Dermis microvascular lymphatic vessel endothelial cell (primary cell): ENCODE data around the gene DHRSX. TPM values are rescaled to one million over a fixed set of nuclear protein-coding genes. Genes with fewer than 3 reads are reported as not detected.
"Not testable (repeated sequence)": the region's sequence is repeated elsewhere in the genome, so short reads cannot be mapped to it uniquely, and the experiment has no call there.

ENCODE experiments used
- DNase-seq, 2 donors: peaks; one replicate each; pipeline versions ENCODE4 v3.0.0 to v3.0.0-alpha.2; 2010; ENCODE audit warnings: low read depth in 2 of 2
- total RNA-seq: library from RNA; depleted of rRNA; stranded (reverse); fragments of >200 nt; gene quantifications from 2 replicates; pipeline ENCODE4 v1.2.1, GENCODE V29; 2014

Gene DHRSX
- total RNA-seq, 1 donor from 2014 or later, result 13.7 TPM

DNA sequence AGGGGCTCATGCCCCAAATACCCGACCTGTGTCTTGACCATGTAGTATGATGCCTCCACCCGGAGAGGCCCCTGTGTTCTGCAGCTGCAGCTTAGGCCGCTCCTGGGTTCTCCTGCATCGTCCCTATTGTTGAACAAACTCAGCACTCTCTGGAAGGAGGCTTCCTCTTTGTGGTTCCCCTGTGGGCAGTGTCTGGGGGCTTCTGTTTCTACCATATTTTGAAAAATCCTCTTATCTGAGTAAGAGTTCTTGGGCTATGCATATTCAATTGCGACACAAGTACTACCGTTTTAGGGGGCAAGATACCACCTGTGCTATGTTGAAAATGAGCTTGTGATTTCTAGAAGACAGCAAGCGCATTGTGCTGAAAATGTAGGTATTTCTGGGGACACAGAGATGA, 276.6 kb downstream of the DHRSX start:
- DNase-seq, result no peak

DNA sequence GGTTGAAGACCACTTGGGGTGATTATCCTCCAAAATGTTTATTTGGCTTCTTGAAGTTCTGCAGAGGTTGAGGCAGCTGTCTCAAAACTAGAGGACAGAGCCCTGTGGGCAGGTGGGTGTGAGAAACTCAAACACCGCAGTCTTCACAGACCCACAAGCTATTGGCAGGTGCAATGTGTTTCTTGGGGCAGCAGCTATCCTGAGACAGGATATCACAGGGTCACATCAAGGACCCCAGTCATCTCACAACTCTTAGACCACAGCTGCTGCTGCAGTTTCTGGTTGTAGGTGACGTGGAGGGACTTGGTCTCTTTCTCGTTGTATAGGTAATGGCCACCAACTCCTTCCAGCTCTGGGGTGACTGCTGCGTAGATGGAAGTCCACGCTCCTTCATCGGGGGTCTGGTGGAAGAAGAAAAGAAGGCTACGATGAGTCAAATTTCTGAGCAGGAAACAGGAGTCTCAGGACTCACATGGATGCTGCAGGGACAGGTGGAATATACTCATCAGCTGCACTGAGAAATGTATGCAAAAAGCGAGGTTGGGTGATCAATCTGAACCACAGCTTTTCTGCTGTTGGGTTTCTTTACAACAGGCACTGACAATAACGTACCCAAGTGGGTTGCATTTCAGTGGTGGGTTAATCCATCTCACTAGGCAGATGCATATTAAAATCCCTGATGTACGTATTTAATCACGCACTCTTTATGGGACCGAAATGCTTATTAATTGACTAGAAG, 279.8 kb downstream of the DHRSX start:
- DNase-seq, result no peak

DNA sequence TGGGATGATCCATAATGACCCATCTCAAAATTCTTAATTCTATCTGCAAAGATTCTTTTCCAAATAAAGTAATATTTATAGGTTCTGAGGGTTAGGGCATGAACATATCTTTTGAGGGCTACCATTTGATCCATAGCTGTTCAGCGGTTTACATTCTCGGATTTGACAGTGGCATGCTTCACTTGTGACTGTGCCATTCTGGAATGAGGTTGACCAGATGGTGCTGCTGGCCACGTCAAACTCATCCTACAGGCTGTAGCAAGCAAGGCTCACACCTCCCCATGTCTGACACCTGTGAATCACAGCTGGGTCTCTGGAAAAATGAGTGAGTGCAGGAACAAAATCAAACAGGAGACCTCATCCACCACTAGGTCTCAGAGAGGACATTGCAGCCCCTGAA, 280.5 kb downstream of the DHRSX start:
- DNase-seq, result no peak

DNA sequence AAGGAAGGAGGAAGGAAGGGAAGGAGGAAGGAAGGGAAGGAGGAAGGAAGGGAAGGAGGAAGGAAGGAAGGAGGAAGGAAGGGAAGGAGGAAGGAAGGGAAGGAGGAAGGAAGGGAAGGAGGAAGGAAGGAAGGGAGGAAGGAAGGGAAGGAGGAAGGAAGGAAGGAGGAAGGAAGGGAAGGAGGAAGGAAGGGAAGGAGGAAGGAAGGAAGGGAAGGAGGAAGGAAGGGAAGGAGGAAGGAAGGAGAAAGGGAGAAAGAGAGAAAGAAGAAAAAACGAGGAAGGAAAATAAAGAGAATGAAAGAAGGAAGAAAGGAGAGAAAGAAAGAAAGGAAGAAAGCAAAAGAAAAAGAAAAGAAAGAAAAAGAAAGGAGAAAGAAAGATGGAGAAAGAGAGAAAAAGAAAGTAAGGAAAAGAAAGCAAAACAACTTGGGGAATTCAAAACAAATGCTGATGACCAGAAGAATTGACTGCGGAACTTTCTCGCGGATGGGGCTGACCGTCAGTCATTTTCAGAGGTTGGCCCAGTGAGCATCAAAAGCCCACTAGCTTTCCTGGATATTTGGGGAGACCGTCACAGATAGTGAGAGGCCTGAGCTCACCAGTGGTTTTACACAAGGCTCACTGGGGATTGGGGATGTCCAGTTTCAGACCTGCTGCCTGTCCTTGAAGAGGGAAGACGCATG, 286.5 kb downstream of the DHRSX start:
- DNase-seq, result not testable (repeated sequence)

DNA sequence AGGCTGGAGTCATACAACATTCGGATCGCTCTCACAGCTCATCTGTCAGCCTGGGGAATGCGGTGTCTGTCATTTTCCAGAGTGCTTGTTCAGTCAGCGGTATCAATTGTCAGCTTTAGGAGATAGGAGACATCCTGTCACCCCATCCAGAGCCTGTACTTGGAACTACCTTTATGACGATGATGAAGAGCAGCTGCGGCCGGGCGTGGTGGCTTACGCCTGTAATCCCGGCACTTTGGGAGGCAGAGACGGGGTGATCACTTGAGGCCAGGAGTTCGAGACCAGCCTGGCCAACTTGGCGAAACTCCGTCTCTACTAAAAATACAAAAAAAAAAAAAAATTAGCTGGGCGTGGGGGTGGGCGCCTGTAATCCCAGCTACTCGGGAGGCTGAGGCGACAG, 289.1 kb downstream of the DHRSX start:
- not testable (repeated sequence) for DNase-seq

DNA sequence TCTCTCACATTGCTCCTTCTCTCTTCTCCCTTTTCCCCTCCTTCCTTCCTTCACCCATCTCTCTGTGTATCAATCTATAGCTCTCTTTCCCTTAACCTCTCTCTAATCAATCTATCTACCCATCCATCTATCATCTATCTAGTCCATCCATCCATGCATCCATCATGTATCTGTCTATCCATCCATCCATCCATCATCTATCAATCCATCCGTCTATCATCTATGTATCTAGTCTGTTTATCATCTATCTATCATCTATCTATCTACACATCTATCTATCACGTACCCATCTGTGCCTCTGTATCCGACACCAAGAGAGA, 307.5 kb downstream of the DHRSX start:
- DNase-seq, result no peak

DNA sequence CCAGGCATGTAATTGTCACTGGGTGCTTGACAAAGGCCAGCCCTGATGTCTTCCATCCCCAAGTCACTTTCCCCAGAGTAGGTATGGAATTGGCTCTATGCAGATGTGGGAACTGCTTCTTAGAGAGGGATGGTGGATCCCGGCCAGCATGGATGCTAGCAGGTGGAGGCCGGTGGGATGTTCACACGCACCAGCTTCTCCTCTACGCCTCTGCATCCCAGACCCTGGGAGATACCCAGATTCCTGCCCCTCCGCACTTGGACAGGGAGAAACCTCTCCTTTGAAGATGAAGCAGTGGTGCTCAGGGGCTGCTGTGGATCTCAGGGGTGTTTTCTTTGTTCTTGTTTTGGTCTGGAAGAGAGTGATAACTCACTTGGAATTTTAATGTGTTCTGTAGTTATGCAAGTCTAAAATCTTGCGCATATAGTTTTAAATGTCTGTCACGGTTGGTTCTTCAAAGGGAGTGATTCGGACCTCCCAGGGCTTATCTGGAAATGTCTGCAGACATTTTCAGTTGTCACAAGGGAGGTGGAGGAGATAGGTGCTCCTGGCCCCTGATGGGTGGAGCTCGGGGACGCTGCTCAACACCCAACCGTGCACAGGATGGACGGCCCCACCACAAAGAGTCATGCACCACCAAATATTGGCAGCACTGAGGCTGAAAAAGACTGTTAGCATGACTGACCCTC, 308.0 kb downstream of the DHRSX start:
- no peak for DNase-seq

DNA sequence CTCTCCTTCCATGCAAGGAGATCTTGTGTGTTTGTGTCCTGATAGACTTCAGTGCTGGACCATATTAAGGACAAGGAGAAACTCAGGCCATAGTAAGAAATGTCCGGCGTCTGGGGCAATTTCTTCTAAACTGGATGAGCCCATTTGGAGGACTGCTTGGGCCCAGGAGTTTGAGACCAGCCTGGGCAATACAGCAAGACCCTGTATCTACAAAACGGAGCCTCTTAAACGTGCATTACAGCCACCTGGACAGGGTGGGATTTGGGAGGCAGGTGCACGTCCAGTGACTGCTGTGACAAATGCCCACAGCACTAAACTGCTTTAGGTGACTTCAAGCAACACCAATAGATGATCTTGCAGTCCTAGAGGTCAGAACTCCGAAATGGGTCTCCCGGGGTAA, 311.9 kb downstream of the DHRSX start:
- no peak for DNase-seq

DNA sequence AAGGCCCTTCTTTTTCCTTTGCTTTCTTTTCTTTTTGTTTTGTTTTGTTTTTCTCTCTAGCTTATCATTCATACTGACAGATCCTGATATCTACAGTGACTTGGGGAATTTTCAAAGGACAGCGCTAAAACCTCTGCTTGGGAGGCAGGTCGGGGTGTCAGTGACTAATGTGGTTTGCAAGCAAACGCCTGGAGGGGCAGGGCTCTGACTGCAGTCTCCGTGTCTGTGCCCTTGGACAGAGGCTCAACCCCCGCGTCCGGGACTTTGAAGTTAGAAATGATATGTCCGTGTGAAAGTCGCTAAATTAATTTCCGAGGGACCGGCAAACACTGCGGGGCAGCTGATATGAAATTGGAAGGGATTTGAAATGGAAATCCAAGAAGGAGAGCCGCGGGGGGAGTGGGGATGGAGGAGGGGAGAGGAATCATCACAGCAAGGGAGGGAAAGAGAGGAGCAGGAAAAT, 312.4 kb downstream of the DHRSX start:
- DNase-seq, result no peak

DNA sequence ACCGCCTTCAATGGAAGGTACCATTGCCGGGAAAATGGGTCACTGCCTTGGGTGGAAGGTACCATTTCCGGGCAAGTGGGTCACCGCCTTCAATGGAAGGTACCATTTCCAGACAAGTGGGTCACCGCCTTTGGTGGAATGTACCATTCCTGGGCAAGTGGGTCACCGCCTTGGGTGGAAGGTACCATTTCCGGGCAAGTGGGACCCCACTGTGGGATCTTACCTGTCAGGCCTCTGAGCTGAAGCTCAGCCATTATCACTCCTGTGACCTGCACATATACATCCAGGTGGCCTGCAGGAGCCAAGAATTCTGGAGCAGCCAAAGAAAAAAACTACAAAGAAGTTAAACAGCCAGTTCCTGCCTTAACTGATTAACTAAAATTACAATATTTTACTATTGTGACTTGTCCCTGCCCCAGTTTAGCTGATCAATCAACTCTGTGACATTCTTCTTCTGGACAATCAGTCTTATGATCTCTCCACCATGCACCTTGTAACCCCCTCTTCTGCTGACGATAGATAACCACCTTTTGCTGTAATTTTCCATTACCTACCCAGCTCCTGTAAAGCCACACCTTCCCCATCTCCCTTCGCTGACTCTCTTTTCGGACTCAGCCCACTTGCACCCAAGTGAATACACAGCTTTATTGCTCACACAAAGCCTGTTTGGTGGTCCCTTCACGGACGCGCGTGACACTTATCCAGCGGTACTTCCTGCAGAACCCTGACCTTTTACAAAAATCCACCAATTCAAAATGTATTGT, 313.2 kb downstream of the DHRSX start:
- no peak for DNase-seq

DNA sequence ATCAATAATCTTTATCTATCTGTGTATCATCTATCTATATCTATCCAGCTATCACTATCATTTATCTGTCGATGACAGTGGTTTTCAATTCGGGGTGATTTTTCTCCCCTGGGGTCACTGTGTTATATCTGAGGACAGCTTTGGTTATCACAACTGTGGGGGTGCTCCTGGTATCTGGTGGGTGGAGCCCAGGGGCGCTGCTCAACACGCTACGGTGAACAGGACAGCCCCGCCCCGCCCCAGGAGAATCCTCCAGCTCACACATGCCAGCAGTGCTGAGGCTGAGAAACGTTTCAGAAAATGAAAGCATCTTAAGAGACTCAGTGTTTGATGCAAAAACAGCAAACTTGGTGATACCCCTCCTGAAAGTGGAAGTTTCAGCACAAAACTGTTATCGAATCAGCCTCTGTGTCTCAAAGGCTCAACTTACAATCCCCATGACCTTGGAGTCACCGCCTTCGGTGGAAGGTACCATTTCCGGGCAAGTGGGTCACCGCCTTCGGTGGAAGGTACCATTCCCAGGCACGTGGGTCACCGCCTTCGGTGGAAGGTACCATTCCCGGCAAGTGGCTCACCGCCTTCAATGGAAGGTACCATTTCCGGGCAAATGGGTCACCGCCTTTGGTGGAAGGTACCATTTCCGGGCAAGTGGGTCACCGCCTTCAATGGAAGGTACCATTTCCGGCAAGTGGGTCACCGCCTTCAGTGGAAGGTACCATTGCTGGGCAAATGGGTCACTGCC, 315.3 kb downstream of the DHRSX start:
- no peak for DNase-seq

DNA sequence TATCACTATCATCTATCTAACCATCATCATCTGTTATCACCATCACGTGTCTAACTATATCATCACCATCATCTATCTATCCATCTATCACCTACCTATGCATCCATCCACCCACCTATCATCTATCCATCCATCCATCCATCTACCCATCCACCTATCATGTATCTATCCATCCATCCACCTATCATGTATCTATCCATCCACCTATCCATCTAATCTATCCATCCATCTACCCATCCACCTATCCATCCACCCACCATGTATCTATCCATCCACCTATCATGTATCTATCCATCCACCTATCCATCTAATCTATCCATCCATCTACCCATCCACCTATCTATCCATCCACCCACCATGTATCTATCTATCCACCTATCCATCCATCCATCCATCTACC, 316.7 kb downstream of the DHRSX start:
- no peak for DNase-seq

DNA sequence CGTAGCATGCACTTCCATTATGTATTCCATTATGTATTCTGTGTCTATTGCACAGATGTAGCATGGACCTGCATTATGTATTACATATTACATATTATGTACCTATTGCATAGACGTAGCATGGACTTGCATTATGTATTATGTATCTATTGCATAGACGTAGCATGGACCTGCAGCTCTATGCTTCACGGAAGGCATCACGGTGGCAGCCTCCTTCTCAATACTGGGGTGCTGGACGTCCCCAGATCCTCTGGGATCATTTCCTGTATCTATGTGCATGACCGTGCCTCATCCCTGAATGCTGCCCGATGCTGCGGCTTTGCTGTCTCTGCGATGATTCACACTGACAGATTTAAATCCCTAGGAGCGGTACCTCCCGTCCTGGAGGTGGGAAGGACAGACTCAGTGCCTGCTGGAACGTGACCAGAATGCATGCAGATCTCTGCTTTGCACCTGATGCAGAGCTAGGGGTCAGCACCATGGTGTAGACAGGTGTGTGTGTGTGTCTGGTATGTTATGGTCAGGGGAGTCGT, 317.5 kb downstream of the DHRSX start:
- no peak for DNase-seq

DNA sequence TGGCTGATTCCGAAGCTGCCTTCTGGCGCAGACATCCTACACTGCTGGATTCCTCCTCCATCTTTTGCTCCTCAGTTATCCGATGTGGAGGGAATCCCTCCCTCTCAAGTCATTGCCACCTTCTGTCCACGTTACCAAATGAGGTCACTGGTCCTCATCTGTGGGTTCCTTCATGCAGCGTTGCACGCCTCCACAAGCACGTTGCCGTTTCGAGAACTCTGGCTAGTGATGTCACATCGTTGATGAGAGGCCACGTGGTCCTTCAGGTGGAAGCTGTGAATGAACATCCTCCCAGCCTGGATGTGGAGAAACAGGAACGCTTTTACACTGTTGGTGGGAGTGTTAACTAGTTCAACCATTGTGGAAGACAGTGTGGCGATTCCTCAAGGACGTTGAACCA, 323.2 kb downstream of the DHRSX start:
- no peak for DNase-seq

DNA sequence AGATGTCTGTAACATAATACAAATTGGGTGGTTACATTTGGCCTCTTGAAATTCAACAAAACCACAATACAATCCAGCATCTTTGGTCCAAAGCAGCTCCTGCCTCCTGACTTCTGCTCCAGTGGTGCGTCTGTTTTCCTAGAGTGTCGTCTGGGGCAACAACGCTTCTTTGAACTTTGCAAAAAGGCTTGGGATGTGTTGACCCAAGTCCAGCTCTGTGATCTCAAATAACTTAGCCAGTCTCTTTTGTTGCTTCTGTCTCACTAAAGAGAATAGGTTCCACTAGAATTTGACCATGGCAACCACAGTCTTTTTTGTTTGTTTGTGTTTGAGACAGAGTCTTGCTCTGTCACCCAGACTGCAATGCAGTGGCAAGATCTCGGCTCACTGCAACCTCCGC, 324.0 kb downstream of the DHRSX start:
- no peak for DNase-seq

DNA sequence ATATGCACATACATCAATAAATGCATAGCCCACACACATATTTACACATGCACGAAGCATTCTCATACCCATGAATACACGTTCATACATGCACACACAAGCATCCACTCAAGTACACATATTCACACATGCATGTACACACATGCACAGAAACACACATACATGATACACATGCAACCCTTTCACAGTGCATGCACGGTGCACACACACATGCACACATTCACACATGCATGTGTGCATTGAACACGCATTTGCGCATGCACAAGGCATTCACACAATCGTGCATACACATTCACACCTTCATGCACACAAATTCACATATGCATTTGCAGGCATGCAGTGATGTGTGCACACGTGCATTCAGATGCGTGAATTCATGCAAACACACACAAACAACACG, 324.5 kb downstream of the DHRSX start:
- DNase-seq, result no peak

DNA sequence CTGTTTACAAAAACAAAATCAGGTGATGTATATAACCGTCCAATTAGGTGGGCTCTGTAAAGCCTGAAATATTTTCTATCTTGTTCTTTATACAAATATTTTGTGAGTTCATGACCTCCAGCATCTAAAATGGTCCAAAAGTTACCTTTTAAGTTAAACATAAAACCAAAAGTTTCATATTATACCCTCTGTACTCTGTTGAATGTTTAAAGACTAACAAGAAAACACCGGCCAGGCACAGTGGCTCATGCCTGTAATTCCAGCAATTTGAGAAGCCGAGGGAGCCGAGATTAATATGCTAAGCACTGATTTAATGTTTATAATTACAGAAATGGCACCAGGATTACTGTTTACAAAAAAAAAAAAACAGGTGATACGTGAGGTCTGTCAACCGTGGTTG, 328.4 kb downstream of the DHRSX start:
- no peak for DNase-seq
